Left lung (tissue), 10 donors: ENCODE results near the gene RIT2. TPM values are rescaled to one million over a fixed set of nuclear protein-coding genes. Genes with fewer than 3 reads are reported as not detected.

Experiments used
- ATAC-seq: fragments of 200-7000 bp; cut with Tn5 transposase; one replicate; pipeline ENCODE4 v1.9.1; 2020; ENCODE audit warnings: moderate library complexity
- DNase-seq, 4 donors: peaks; one replicate each; pipeline ENCODE4 v3.0.0-alpha.2; 2013 to 2020
- H3K27ac ChIP-seq, 2 donors: fragments of 200-600 bp; sonication (generic) in 1 of 2; one replicate each; pipeline versions ENCODE4 v1.5.0 to v1.8.0; 2020 to 2021
- H3K27me3 ChIP-seq, 2 donors: fragments of 200-600 bp; sonication (generic) in 1 of 2; one replicate each; pipeline versions ENCODE4 v1.5.0 to v1.8.0; 2020 to 2021
- H3K36me3 ChIP-seq, 2 donors: fragments of 200-600 bp; sonication (generic) in 1 of 2; one replicate each; pipeline versions ENCODE4 v1.5.0 to v1.8.0; 2020 to 2021
- H3K4me1 ChIP-seq, 2 donors: fragments of 200-600 bp; one replicate each; pipeline ENCODE4 v1.8.0; 2021
- H3K4me3 ChIP-seq, 2 donors: fragments of 200-600 bp; sonication (generic) in 1 of 2; one replicate each; pipeline versions ENCODE4 v1.5.0 to v1.8.0; 2020 to 2021; ENCODE audit warnings: mild to moderate bottlenecking in 1 of 2
- H3K9me3 ChIP-seq, 2 donors: fragments of 200-600 bp; sonication (generic) in 1 of 2; one replicate each; pipeline versions ENCODE4 v1.5.0 to v1.8.0; 2020 to 2021
- CTCF ChIP-seq, 2 donors: fragments of 200-600 bp; sonication (generic) in 1 of 2; IDR thresholded peaks; one replicate each; pipeline versions ENCODE4 v1.5.0 to v1.8.0; 2021; ENCODE audit warnings: antibody characterized with exemption in 2 of 2
- intact Hi-C, 2 donors: fragments of 100-400 bp; cut with DNase I; formaldehyde crosslinking; loops; one replicate each; pipeline versions ENCODE4 v1.11.2 to v1.14.2; 2022
- polyA plus RNA-seq, 6 donors: library from polyadenylated mRNA; unstranded; fragments of 120-200 nt; gene quantifications; one replicate each; pipeline ENCODE4 v1.2.1, GENCODE V29; 2013; ENCODE audit not compliant: insufficient read length in 6 of 6
- total RNA-seq, 2 donors: library from RNA; stranded (reverse); fragmentation: NEBNext Ultra II Directional; extraction: Animal tissue kit (Norgen Biotek cat#: 25700); gene quantifications; one replicate each; pipeline ENCODE4 v1.2.1, GENCODE V29; 2021
- donor health status: DM: no; HTN: yes; CAD: no.
- donor health status: DM: no; HTN: no; CAD: no.

RIT2 gene
- total and polyA plus RNA-seq, 8 donors = not detected

GRCh38 chr18:42734520-42734919 lies 381.0 kb downstream of the RIT2 start:
- ATAC-seq = no peak
- H3K27ac ChIP-seq = no peak overlapping the region
- H3K4me3 ChIP-seq = no peak overlapping the region
- no peak for DNase-seq
- no peak for TF ChIP-seq CTCF (IDR thresholded peaks at IDR 0.05)
- no peaks in the 10 kb centered on the region for H3K27me3 ChIP-seq
- H3K4me1 ChIP-seq = no peaks in the 10 kb centered on the region
- no peaks in the 10 kb centered on the region for H3K36me3 ChIP-seq
- H3K9me3 ChIP-seq = no peaks in the 10 kb centered on the region
- intact Hi-C loops = no loop called here

GRCh38 chr18:42730272-42730671 lies 385.2 kb downstream of the RIT2 start:
- peak in 1 of 2 donors; percentile 16 for TF ChIP-seq CTCF (IDR thresholded peaks at IDR 0.05)
- H3K4me1 ChIP-seq = no peaks in the 10 kb centered on the region
- H3K9me3 ChIP-seq = no peaks in the 10 kb centered on the region
- no peaks in the 10 kb centered on the region for H3K36me3 ChIP-seq
- no peak overlapping the region for H3K27ac ChIP-seq
- H3K4me3 ChIP-seq = no peak overlapping the region
- intact Hi-C loops = no loop called here
- no peaks in the 10 kb centered on the region for H3K27me3 ChIP-seq
- no peak for ATAC-seq
- DNase-seq = no peak

GRCh38 chr18:42719221-42719620 lies 396.3 kb downstream of the RIT2 start:
- intact Hi-C loops = no loop called here
- DNase-seq (no peak), ATAC-seq (no peak)
- H3K27me3 ChIP-seq = no peaks in the 10 kb centered on the region
- no peak overlapping the region for H3K27ac ChIP-seq
- TF ChIP-seq CTCF (IDR thresholded peaks at IDR 0.05) = no peak
- H3K36me3 ChIP-seq = no peaks in the 10 kb centered on the region
- no peak overlapping the region for H3K4me3 ChIP-seq
- H3K4me1 ChIP-seq = no peaks in the 10 kb centered on the region
- H3K9me3 ChIP-seq = no peaks in the 10 kb centered on the region

DNA sequence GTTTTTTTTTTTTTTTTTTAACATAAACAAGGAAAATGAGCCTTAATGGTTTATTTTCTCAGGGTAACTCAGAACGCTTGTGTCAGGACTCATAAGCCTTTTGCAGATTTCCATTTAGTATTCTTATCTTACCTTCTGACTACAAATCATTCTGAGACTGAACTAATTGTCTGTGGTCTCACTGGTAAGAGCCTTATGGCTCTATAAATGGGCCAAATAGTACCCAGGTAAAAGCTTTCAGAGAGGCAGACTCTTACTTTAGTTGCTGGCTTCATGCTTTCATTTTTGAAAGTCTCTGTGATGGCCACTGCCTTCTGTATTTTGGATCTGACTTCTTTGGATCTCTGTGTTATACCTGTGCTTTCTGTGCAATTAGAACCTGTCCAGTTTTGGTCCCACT lies 403.4 kb downstream of the RIT2 start:
- H3K4me1 ChIP-seq = no peaks in the 10 kb centered on the region
- H3K9me3 ChIP-seq = no peaks in the 10 kb centered on the region
- TF ChIP-seq CTCF (IDR thresholded peaks at IDR 0.05) = no peak
- intact Hi-C loops = no loop called here
- no peaks in the 10 kb centered on the region for H3K27me3 ChIP-seq
- ATAC-seq = no peak
- no peaks in the 10 kb centered on the region for H3K36me3 ChIP-seq
- DNase-seq = no peak
- H3K4me3 ChIP-seq = no peak overlapping the region
- no peak overlapping the region for H3K27ac ChIP-seq

- intact Hi-C loops = no loop called here
- Histone ChIP-seq H3K4me3 (no peak overlapping the region), H3K4me1 (no peaks in the 10 kb centered on the region), H3K36me3 (no peaks in the 10 kb centered on the region), H3K9me3 (no peaks in the 10 kb centered on the region), H3K27ac (no peak overlapping the region), H3K27me3 (no peaks in the 10 kb centered on the region)
- DNase-seq (no peak), ATAC-seq (no peak)
- no peak for TF ChIP-seq CTCF (IDR thresholded peaks at IDR 0.05)
These were observed 408.4 kb downstream of the RIT2 start for GRCh38 chr18:42707080-42707479.
